ENCODE results near the gene PLVAP.

PLVAP gene

GRCh38 chr19:17324357-17325114 is 52.6 kb downstream of the PLVAP start:
- H3K9me3 ChIP-seq (ENCODE audit: insufficient read depth, low read length) = no peaks in the 10 kb centered on the region
- H3K79me2 ChIP-seq (ENCODE audit: insufficient read depth, low read length) = no peaks in the 10 kb centered on the region
- H3K9ac ChIP-seq (ENCODE audit: low read length) = no peak overlapping the region
- no peaks in the 10 kb centered on the region for H4K20me1 ChIP-seq (ENCODE audit: low read depth, low read length)
- no peak overlapping the region for H3K4me2 ChIP-seq (ENCODE audit: low read depth, low read length, poor library complexity, severe bottlenecking)
- H3K27me3 ChIP-seq (ENCODE audit: low read length) = no peaks in the 10 kb centered on the region
- H3F3A ChIP-seq (ENCODE audit: insufficient read depth) = peaks cover 3% of the 10 kb centered on the region; the same call in 1 of the 2 replicates
- H3K36me3 ChIP-seq (ENCODE audit: low read length) = no peaks in the 10 kb centered on the region
- H3K27ac ChIP-seq (ENCODE audit: low read depth, low read length) = no peak overlapping the region
- TF ChIP-seq CTCF (IDR thresholded peaks at IDR 0.05; ENCODE audit: insufficient read depth, low read length, poor library complexity, severe bottlenecking) = no peak
- no peak for TF ChIP-seq EZH2phosphoT487 (conservative IDR thresholded peaks at IDR 0.05; ENCODE audit: low read length)
- no peak overlapping the region for H2AFZ ChIP-seq (ENCODE audit: low read depth, low read length, severe bottlenecking)
- H3K9me2 ChIP-seq (replicated peaks; ENCODE audit: insufficient read depth, low read length) = no peaks in the 10 kb centered on the region
- no peak overlapping the region for H3K4me3 ChIP-seq (ENCODE audit: insufficient read depth, low read length, poor library complexity, severe bottlenecking)

GRCh38 chr19:17323964-17324332 is 53.2 kb downstream of the PLVAP start:
- H3K27ac ChIP-seq (ENCODE audit: low read depth, low read length) = no peak overlapping the region
- TF ChIP-seq CTCF (IDR thresholded peaks at IDR 0.05; ENCODE audit: insufficient read depth, low read length, poor library complexity, severe bottlenecking) (no peak), EZH2phosphoT487 (conservative IDR thresholded peaks at IDR 0.05; ENCODE audit: low read length) (no peak)
- H3F3A ChIP-seq (ENCODE audit: insufficient read depth) = peaks cover 3% of the 10 kb centered on the region; the same call in 1 of the 2 replicates
- H3K9ac ChIP-seq (ENCODE audit: low read length) = no peak overlapping the region
- no peaks in the 10 kb centered on the region for H3K9me2 ChIP-seq (replicated peaks; ENCODE audit: insufficient read depth, low read length)
- no peak overlapping the region for H2AFZ ChIP-seq (ENCODE audit: low read depth, low read length, severe bottlenecking)
- no peak overlapping the region for H3K4me3 ChIP-seq (ENCODE audit: insufficient read depth, low read length, poor library complexity, severe bottlenecking)
- H4K20me1 ChIP-seq (ENCODE audit: low read depth, low read length) = no peaks in the 10 kb centered on the region
- no peaks in the 10 kb centered on the region for H3K9me3 ChIP-seq (ENCODE audit: insufficient read depth, low read length)
- no peaks in the 10 kb centered on the region for H3K36me3 ChIP-seq (ENCODE audit: low read length)
- no peak overlapping the region for H3K4me2 ChIP-seq (ENCODE audit: low read depth, low read length, poor library complexity, severe bottlenecking)
- H3K27me3 ChIP-seq (ENCODE audit: low read length) = no peaks in the 10 kb centered on the region
- no peaks in the 10 kb centered on the region for H3K79me2 ChIP-seq (ENCODE audit: insufficient read depth, low read length)

- Histone ChIP-seq H2AFZ (ENCODE audit: low read depth, low read length, severe bottlenecking) (no peak overlapping the region), H3K9me2 (replicated peaks; ENCODE audit: insufficient read depth, low read length) (no peaks in the 10 kb centered on the region), H3K36me3 (ENCODE audit: low read length) (no peaks in the 10 kb centered on the region), H3K9ac (ENCODE audit: low read length) (no peak overlapping the region), H3K4me3 (ENCODE audit: insufficient read depth, low read length, poor library complexity, severe bottlenecking) (no peak overlapping the region), H3F3A (ENCODE audit: insufficient read depth) (peaks cover 3% of the 10 kb centered on the region; the same call in 1 of the 2 replicates), H3K9me3 (ENCODE audit: insufficient read depth, low read length) (no peaks in the 10 kb centered on the region), H3K4me2 (ENCODE audit: low read depth, low read length, poor library complexity, severe bottlenecking) (no peak overlapping the region), H3K27ac (ENCODE audit: low read depth, low read length) (no peak overlapping the region), H4K20me1 (ENCODE audit: low read depth, low read length) (no peaks in the 10 kb centered on the region), H3K27me3 (ENCODE audit: low read length) (no peaks in the 10 kb centered on the region), H3K79me2 (ENCODE audit: insufficient read depth, low read length) (no peaks in the 10 kb centered on the region)
- no peak for TF ChIP-seq EZH2phosphoT487 (conservative IDR thresholded peaks at IDR 0.05; ENCODE audit: low read length)
- TF ChIP-seq CTCF (IDR thresholded peaks at IDR 0.05; ENCODE audit: insufficient read depth, low read length, poor library complexity, severe bottlenecking) = no peak
Observed at GRCh38 chr19:17323300-17323963, 53.7 kb downstream of the PLVAP start.
